Right lobe of liver (tissue), 4 donors: ENCODE data around the gene ACTR1A.
"Not testable (repeated sequence)": the region's sequence is repeated elsewhere in the genome, so short reads cannot be mapped to it uniquely, and the experiment has no call there.

Experiments
- CTCF ChIP-seq, 4 donors: fragments of 200-600 bp in 3 of 4; fragments of 450-650 bp in 1 of 4; IDR thresholded peaks; one replicate each; pipeline versions ENCODE4 v1.5.1 to v1.8.0; 2016 to 2022; ENCODE audit warnings: antibody characterized with exemption in 4 of 4, mild to moderate bottlenecking in 2 of 4
- POLR2A ChIP-seq: fragments of 450-650 bp; IDR thresholded peaks from one replicate; pipeline ENCODE4 v1.6.1; 2017; ENCODE audit warnings: antibody characterized with exemption, mild to moderate bottlenecking
- donor health status: DM: no; HTN: no; CAD: no.
- donor health status: DM: no; HTN: no; CAD: no.
- donor health status: DM: no; HTN: yes; CAD: no.

DNA sequence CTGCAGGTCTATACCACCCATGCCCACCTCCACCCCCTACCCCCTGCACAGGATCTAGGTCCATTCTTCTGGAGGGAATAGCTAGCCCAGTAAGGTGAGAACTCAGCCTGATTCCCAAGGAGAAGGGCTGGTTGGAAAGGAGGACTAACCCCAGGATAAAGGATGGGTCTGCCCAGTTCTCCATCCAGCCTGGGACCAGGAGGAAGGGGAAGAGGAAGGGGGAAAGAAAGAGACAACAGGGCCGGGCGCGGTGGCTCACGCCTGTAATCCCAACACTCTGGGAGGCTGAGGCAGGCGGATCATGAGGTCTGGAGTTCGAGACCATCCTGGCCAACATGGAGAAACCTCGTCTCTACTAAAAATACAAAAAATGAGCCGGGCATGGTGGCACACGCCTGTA lies 32.5 kb upstream of the ACTR1A start:
- not testable (repeated sequence) for TF ChIP-seq CTCF (IDR thresholded peaks at IDR 0.05); POLR2A
